ENCODE measurements around the gene EPB41L1.

Gene EPB41L1

GRCh38 chr20:36154700-36155628 is at the start of gene EPB41L1:
EPB41L1 (plus strand) TSS chr20:36154740; CDS start chr20:36173778, 19,038 bp downstream.
- peak in 33 of 56 donors; percentile 33 to 81 (median 61) for DNase-seq

- peak in 26 of 56 donors; percentile 14 to 73 (median 41) for DNase-seq
Observed at GRCh38 chr20:36104856-36105255, 49.7 kb upstream of the EPB41L1 start.

DNA sequence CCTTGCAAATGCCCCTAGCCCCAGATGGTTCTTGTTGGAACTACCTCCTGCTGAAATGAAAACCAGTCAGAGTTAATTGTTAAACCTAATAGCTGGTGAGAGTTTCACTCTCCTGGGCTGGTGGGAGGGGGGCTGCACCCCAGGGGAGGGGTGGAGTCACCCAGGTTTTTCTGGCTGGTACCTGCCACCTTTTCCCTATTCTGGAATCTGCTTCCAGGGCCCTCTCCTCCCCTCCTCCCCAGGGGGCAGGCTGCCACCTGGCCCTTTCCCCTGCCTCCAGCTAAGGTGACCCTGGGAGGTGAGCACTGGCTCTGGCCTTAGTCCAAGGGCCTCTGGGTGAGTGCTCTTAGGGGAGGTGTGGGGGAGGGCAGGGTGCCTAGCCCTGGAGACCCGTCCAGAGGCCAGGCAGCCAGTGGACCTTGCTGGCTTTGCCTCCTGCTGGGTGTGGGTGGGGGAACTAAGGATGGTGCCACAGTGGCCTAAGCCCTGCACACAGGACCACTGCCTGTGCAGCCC is 48.8 kb upstream of the EPB41L1 start:
- DNase-seq = no peak

DNA sequence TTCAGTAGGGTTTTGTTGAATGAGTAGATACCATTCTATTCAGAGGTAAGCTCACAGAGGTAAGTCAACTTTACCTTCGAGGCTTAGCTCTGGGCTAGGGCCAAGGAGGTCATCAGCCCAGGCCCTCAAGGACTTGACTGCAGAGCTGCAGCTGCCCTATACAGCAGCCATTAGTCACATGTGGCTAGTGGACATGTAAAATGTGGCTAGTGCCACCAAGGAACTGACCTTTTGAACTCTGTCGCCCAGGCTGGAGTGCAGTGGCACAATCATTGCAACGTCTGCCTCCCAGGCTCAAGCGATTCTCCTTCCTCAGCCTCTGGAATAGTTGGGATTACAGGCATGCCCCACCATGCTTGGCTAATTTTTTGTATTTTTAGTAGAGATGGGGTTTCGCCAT is 47.9 kb upstream of the EPB41L1 start:
- DNase-seq = no peak

DNA sequence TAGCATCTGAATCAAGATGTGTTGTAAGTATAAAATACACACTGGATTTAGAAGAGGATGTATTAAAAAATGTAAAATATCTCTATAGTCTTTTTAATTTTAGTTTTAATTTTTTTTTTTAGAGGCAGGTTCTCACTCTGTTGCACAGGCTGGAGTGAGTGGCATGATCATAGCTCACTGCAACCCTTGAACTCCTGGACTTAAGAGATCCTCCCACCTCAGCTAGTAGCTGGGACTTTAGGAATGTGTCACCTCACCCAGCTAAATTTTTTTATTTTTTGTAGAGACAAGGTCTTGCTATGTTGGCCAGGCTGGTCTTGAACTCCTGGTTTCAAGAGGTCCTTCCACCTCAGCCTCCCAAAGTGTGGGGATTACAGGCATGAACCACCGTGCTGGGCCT is 46.7 kb upstream of the EPB41L1 start:
- no peak for DNase-seq

DNA sequence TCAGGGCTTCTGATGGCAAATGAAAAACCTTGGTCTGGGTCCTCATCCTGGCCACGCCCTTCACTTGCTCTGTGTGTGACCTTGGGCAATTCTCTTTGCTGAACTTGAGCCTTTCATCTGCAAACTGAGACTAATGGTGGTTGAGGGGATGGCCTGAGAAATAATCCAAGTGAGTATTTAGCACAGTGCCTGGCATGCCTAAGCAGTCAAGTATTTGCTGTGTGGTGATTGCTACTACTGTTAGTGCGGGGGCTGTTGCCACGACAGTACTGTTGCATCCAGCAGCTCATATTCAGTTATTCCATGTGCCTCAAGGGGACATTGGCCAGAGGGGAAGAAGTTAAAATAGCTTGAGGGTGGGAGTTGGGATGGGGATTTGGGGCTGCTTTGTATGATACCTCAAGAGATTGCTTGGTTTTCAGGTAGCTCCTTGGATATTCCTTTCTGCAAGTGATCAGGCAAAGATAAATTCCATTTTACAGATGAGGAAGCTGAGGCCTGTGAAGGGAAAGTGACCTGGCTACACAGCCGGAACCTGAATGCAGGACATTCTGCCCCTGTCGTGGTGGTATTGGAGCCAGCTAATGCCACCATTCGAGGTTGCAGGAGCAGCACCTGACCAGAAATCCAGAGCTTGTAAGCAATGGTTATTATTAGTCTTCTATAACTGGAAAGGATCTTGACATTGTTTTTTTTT is 45.1 kb upstream of the EPB41L1 start:
- no peak for DNase-seq

DNA sequence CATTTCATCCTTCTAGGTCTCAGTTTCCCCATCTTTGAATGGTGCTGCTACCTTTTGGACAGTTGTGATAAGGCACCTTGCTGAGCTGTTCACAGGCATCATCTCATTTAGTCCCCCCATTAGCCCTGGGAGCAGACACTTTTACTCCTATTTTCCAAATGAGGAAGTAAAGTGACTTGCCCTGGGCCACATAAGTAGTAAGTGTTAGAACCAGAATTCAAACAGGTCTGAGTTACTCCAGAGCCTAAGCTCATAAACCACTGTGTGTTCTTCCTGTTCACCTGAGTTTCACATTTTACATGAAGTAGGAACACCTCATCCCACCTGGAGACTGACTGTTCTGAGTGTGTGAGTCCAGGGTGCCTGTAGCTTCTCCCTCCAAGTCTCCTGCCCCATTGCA is 43.5 kb upstream of the EPB41L1 start:
- DNase-seq = no peak

DNA sequence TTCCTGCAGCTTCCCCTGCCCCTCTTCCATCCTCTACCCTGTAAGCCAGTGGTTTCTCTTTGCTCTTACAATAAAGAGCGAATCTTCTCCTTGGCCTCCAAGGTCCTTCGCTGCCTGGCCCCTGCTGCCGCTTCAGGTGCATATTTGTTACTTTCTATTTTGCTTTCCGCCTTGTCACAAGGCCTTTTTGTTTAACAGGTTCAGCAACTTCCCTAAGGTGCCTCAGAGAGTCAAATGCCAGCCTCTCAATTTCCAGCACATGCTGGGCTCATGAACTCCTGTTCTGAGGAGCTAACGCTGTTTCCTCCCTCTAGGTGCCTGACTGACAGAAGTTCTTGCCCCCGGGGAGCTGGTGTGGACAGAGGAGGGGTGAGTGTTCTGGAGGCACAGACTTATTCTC is 42.4 kb upstream of the EPB41L1 start:
- no peak for DNase-seq

DNA sequence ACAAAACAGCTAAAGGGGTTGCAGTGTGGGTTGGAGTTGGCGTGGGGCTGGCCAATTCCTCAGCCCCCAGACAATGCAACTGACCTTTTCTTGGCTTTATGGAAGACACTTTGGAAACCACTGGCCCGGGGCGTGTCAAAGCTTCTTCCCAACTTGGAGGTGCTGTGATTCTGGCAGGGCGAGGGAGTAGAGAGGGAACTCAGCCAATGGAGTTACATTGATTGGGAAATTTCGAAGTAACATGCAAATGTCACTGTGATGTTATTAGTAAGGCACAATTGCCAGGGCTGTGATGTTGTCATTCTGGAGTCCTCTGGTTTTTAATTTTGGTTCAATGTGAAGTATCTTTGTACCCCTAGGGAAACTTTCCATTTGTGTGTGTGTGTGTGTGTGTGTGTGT is 41.5 kb upstream of the EPB41L1 start:
- no peak for DNase-seq

- no peak for DNase-seq
Observed at GRCh38 chr20:36113566-36114250, 40.8 kb upstream of the EPB41L1 start.

GRCh38 chr20:36114707-36115106 is 39.8 kb upstream of the EPB41L1 start:
- DNase-seq = no peak

GRCh38 chr20:36115925-36116324 is 38.6 kb upstream of the EPB41L1 start:
- no peak for DNase-seq

DNA sequence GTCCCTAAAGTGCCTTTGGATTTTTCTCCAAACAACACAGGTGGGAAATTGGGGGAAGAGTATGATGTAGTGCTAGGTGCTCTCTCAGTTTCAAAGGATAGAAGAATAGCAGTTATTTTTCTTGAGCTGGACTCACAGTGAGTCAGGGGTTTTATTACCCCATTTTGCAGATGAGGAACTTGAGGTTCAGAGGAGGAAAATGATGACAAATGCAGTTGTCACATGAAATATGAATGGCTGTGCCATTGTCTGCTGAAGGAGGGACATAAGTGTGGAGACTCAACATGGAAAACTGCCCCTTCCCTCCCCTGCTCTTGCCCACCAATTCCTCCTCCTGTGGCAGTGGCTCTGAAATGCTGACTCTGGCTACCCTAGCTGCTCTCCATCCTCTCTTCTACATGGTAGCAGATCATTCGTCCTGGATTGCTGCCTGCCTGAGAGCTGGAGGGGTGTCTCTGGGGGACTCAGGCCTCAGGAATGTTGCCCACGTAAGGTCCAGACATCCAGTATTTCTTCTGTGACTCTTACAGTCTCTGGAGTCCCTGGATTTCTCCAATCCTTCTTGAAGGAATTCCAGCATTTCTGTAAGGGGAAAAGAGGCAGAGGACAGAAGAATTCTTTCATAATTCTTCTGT is 37.6 kb upstream of the EPB41L1 start:
- no peak for DNase-seq

DNA sequence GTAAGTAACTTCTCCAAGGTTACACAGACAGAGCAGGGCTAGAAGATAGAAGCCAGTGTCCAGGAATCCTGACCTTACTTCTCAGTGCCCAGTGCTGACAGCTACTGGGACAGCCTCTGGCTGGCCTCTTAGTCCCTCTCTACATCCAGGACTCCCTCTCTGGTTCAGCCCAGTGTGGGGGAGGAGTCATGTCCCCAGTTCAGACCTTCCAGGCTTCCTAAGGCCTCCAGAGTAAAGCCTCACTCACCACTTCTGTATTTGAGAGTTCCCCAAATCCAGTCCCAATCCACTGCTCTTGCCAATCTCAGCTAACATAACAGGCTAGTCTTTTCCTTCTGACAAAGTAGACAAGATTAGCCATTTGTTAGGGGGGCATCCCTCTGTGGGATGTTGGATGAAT is 36.9 kb upstream of the EPB41L1 start:
- DNase-seq = no peak

GRCh38 chr20:36118371-36118770 is 36.2 kb upstream of the EPB41L1 start:
- DNase-seq = no peak

- no peak for DNase-seq
Observed at GRCh38 chr20:36119537-36119936, 35.0 kb upstream of the EPB41L1 start.

GRCh38 chr20:36120241-36120640 is 34.3 kb upstream of the EPB41L1 start:
- no peak for DNase-seq

DNA sequence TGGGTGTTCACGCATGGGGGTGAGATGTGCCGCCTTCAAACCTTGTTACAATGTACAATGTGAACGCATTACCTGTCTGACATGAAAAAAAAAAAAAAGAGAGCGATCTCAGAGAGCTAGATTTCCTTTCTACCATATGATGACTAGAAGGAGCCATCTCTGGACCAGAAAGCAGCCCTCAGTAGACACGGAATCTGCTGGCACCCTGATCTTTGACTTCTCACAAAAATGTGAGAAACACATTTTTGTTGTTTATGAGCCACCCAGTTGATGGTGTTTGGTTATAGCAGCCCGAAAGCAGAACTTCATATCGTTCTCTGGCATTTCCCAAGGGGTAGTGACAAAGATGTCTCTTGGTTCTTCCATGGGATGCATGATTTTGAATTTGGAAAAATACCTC is 33.5 kb upstream of the EPB41L1 start:
- no peak for DNase-seq

DNA sequence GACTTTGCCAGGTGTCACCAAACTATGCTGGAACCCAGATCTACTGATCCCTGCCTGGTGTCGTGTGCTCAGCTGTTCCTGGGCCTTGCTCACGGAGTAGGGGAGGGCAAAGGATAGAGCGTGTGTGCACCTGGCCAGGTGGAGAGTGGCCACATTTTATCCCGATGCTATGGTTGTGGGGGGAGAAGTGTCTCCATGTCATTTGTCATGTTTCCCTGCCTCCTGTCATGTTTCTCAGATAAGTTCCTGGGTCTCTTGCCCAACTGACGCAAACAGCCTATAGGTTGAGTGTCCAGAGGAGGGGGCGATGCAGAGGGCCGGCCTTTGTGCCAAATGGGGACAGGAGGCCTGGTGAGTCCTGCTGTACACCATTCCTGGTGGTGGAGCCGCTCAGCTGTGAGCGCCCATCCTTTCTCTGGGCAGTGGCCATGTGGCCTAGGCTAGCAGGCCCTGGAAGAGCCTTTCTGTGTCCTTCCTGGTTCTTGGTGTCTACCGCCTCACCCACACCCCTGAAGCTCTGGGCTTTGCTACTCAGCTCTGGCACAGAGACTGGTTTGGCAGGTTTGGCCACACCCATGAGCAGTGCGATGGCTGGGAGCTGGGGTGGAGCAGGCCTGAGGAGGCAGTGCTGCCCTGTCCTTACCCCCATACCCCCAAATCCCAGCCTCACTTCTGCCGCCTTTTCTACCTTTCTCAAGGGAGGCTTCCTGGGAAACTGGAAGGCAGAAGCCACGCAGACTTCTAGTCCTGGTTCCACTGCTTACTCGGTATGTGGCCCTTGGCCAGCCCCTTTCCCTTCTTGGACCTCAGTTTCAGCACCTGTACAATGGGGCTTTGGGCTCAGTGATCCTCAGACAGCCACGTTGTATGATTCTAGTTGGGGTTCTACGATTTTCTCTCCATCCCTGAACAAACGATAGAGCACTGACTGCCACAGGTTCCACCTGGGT is 32.3 kb upstream of the EPB41L1 start:
- DNase-seq = no peak

GRCh38 chr20:36122931-36123288 is 31.6 kb upstream of the EPB41L1 start:
- no peak for DNase-seq
